ENCODE results near the gene AGPAT2.

The AGPAT2 gene

DNA sequence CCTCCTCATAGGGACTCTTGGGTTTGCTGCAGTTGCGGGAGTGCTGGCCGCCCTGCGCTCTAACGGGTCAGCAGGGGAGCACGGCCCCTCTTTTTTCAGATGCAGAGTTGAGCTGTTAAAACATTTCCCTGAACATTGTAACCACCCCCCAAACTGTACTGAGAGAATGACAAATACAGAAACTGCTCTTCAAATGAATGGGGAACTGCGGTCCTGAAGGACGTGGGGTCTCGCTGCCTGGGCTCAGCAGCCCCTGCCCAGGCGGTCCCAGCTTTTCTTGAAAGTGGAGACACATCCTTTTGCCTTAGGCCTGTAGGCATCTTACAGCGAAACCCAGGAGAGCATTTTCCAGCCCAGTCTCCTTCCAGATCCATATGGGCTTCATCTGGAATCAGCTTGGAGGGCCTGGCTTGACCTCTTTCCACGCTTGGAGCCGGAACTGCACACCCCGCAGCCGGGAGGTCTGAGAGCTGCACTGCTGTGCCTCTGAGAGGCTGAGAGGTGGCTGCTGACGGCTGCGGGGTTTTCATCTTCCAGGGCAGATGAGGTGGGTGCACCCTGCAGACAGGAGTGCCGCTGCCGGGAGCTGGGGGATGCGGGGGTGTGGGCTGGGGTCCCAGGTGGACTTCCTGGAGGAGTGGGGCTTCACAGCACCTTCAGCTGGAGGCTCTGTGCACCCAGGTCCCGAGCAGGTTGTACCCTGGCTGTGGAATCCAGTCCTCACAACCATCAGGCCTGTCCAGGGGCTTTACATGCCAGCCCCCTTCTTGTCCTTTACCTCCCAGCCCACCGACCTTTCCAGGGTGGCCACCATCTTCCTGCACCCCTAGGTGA, 1.2 kb upstream of the AGPAT2 start:
- no peak for DNase-seq (ENCODE audit: extremely low read depth, low read depth)
- TF ChIP-seq, protein P1, sequence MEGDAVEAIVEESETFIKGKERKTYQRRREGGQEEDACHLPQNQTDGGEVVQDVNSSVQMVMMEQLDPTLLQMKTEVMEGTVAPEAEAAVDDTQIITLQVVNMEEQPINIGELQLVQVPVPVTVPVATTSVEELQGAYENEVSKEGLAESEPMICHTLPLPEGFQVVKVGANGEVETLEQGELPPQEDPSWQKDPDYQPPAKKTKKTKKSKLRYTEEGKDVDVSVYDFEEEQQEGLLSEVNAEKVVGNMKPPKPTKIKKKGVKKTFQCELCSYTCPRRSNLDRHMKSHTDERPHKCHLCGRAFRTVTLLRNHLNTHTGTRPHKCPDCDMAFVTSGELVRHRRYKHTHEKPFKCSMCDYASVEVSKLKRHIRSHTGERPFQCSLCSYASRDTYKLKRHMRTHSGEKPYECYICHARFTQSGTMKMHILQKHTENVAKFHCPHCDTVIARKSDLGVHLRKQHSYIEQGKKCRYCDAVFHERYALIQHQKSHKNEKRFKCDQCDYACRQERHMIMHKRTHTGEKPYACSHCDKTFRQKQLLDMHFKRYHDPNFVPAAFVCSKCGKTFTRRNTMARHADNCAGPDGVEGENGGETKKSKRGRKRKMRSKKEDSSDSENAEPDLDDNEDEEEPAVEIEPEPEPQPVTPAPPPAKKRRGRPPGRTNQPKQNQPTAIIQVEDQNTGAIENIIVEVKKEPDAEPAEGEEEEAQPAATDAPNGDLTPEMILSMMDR (IDR thresholded peaks at IDR 0.05; ENCODE audit: low read depth, low read length, missing control alignments), result no peak
- no peak overlapping the region for H3K4me3 ChIP-seq (replicated peaks; ENCODE audit: low read depth, low read length)

DNA sequence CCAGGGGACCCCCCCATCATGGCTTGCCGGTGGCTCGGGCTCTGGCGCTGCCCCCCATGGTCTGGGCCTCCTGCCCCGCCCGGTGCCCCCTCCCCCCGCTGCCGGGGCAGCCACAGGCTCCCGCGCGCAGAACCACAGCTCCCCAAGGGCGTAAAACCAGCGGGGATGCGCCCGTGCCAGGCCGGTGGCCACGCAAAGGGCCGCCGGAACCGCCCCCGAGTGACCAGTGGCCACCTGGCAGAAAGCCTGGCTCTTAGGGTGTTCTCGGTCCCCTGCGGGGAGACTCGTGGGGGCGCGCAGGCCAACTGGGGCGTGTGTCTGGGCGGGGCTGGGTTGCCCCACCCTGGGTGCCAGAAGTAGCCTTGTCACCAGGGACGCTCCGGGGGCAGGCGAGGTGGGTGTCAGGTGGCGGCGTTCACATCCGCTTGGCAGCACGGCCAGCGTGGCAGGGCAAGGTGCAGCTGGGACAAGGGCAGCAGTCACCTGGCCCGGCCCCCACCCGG, 515 bp upstream of the AGPAT2 start:
- H3K4me3 ChIP-seq (replicated peaks; ENCODE audit: low read depth, low read length), result no peak overlapping the region
- TF ChIP-seq, protein P1 (IDR thresholded peaks at IDR 0.05; ENCODE audit: low read depth, low read length, missing control alignments), result no peak
- DNase-seq (ENCODE audit: extremely low read depth, low read depth), result no peak

DNA sequence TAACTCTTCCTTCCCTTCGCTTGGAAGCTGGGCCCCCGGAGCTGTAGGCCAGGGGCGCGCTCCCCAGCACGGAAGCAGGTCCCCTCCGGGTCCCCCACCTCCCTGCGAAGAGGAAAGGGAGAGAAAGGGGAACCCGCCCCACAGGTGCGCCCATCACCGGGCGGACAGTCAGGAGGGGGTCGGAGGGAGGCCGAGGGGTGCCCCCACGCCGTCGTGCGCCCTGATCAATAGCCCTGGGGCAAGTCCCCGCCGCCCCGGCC, 793 bp downstream of the AGPAT2 start:
- peak overlapping the region; percentile 75 for H3K4me3 ChIP-seq (replicated peaks; ENCODE audit: low read depth, low read length)
- no peak for DNase-seq (ENCODE audit: extremely low read depth, low read depth)
- TF ChIP-seq, protein P1 (IDR thresholded peaks at IDR 0.05; ENCODE audit: low read depth, low read length, missing control alignments), result no peak

DNA sequence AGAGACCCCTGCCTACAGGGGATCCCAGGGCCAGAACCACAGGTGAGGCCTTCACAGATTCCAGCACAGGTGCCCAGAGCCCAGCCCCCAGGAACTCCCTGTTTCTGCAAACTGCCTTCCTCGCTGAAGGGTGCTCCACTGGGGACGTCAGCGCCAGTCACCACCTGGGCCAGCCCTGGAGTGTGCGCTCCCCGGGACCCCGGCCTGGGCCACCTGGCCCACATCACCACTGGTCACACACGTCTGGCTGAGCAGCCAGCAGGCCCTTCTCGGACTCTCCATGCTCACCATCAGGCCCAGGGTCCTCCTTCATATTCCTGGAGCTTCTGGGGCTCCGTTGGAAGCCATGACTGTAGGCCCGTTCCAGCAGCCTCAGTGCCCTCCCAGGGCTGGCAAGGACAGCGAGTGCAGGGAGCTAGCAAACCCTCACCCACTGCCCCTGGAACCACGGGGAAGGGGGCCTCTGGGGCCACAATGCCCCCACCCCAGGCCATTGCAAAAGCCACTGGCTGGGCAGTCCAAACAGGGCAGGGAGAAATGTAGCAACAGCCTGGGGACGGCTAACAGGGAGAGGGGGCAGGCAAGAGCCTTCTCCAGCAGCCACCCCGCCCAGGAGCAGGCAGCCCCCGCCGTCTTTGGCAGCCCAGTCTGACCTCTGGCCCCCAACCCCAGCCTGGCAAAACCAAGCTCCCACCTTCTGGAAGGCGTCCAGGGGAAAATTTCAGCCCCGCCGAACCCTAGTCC, 1.3 kb downstream of the AGPAT2 start:
- H3K4me3 ChIP-seq (replicated peaks; ENCODE audit: low read depth, low read length), result peak overlapping the region; percentile 75
- DNase-seq (ENCODE audit: extremely low read depth, low read depth), result no peak
- TF ChIP-seq, protein P1 (IDR thresholded peaks at IDR 0.05; ENCODE audit: low read depth, low read length, missing control alignments), result no peak

DNA sequence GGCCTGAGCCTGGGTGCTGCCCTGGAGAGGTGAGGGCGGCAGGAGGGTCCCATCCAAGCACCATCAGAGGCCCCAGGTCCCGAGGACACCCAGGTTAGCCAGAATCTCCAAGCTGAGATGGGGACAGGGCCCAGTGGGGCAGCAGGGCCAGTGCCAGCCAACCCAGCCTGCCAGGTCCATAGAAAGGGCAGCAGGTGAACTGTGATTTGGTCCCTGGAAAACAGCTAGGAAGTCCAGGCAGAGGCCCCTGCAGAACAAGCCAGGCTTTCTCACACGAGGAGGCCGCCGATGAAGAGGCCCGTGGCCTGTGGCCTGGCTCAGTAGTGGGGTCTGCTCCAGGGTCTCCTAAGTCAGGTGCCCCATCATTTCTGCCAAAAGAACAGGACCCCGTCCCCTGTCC, 2.0 kb downstream of the AGPAT2 start:
- TF ChIP-seq, protein P1 (IDR thresholded peaks at IDR 0.05; ENCODE audit: low read depth, low read length, missing control alignments), result no peak

DNA sequence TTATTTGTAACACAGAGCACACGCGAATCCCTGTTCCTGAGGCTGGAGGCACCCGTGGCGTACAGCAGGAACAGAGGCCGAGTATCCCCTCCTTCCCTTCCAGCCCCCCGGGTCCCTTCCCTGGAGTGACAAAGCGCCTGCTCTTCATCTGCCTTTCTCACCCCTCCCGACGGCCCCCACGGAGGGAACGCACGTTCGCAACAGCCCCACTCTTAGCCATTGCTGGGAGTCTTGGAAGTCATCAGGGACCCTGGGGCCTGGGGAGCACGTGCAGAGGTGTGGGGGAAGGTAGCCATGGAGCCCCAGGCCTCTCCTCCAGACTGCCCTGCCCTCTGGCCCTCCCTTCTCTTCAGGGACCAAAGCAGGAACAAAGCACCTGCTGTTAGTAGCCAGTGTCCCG, 2.5 kb downstream of the AGPAT2 start:
- TF ChIP-seq, protein P1 (IDR thresholded peaks at IDR 0.05; ENCODE audit: low read depth, low read length, missing control alignments), result no peak
- DNase-seq (ENCODE audit: extremely low read depth, low read depth), result no peak
- H3K4me3 ChIP-seq (replicated peaks; ENCODE audit: low read depth, low read length), result no peak overlapping the region

More for the DNA sequence above, 2.0 kb downstream of the AGPAT2 start:
- DNase-seq (ENCODE audit: extremely low read depth, low read depth), result no peak
- H3K4me3 ChIP-seq (replicated peaks; ENCODE audit: low read depth, low read length), result no peak overlapping the region; the same call in 1 of the 2 replicates

All from HFF-Myc (cell line).